Activated T-cell treated with anti-CD3 and anti-CD28 coated beads, Interleukin-2, amount 50 U/mL, for 1 hour (primary cell): ENCODE results near the gene POTEF.
"Not testable (repeated sequence)": the region's sequence is repeated elsewhere in the genome, so short reads cannot be mapped to it uniquely, and the experiment has no call there.

Experiments
- DNase-seq: peaks from one replicate; pipeline ENCODE4 v3.0.0-alpha.2; 2020

The POTEF gene

GRCh38 chr2:130152816-130153595 lies 24.0 kb upstream of the POTEF start:
- DNase-seq = no peak

- DNase-seq = not testable (repeated sequence)
Observed at GRCh38 chr2:130152136-130152815, 23.3 kb upstream of the POTEF start.

- not testable (repeated sequence) for DNase-seq
Observed at GRCh38 chr2:130151145-130151512, 22.1 kb upstream of the POTEF start.

- DNase-seq = no peak
Observed at GRCh38 chr2:130150181-130151144, 21.4 kb upstream of the POTEF start.

GRCh38 chr2:130148515-130148914 lies 19.5 kb upstream of the POTEF start:
- not testable (repeated sequence) for DNase-seq

- peak; percentile 61 for DNase-seq
Observed at GRCh38 chr2:130145006-130145414, 16.0 kb upstream of the POTEF start, which contains the start of gene CCDC74B. CCDC74B (minus strand) TSS chr2:130145112; CDS start chr2:130144996, 116 bp downstream.

- not testable (repeated sequence) for DNase-seq
Observed at GRCh38 chr2:130143266-130144039, 14.4 kb upstream of the POTEF start.

GRCh38 chr2:130142396-130143265 lies 13.6 kb upstream of the POTEF start:
- not testable (repeated sequence) for DNase-seq

GRCh38 chr2:130141645-130142370 lies 12.8 kb upstream of the POTEF start:
- not testable (repeated sequence) for DNase-seq

- not testable (repeated sequence) for DNase-seq
Observed at GRCh38 chr2:130141002-130141401, 12.0 kb upstream of the POTEF start.

- DNase-seq = not testable (repeated sequence)
Observed at GRCh38 chr2:130140516-130140915, 11.5 kb upstream of the POTEF start.

GRCh38 chr2:130139331-130140280 lies 10.6 kb upstream of the POTEF start:
- DNase-seq = not testable (repeated sequence)

GRCh38 chr2:130138841-130139251 lies 9.8 kb upstream of the POTEF start:
- DNase-seq = not testable (repeated sequence)

- not testable (repeated sequence) for DNase-seq
Observed at GRCh38 chr2:130138326-130138725, 9.3 kb upstream of the POTEF start.

- DNase-seq = not testable (repeated sequence)
Observed at GRCh38 chr2:130137118-130137517, 8.1 kb upstream of the POTEF start.

- not testable (repeated sequence) for DNase-seq
Observed at GRCh38 chr2:130136546-130136945, 7.5 kb upstream of the POTEF start.

GRCh38 chr2:130135692-130136541 lies 6.9 kb upstream of the POTEF start:
- no peak for DNase-seq

- DNase-seq = not testable (repeated sequence)
Observed at GRCh38 chr2:130128464-130128863, 558 bp downstream of the POTEF start.
